Ascending aorta (tissue), 2 donors: ENCODE data around the gene MN1. TPM values are rescaled to one million over a fixed set of nuclear protein-coding genes. Genes with fewer than 3 reads are reported as not detected.

ENCODE experiments used
- DNase-seq, 2 donors: peaks; one replicate each; pipeline ENCODE4 v3.0.0-alpha.2; 2019; ENCODE audit warnings: low spot score in 2 of 2
- H3K27ac ChIP-seq, 2 donors: fragments of 200-600 bp; sonication (generic); one replicate each; pipeline ENCODE4 v1.5.1; 2016 to 2017; ENCODE audit warnings: mild to moderate bottlenecking in 1 of 2
- H3K27me3 ChIP-seq: fragments of 200-600 bp; sonication (generic); one replicate; pipeline ENCODE4 v1.5.1; 2017
- H3K36me3 ChIP-seq, 2 donors: fragments of 200-600 bp; sonication (generic); one replicate each; pipeline ENCODE4 v1.5.1; 2016
- H3K4me1 ChIP-seq, 2 donors: fragments of 200-600 bp; sonication (generic); one replicate each; pipeline ENCODE4 v1.5.1; 2016 to 2017; ENCODE audit warnings: mild to moderate bottlenecking in 1 of 2
- H3K4me3 ChIP-seq, 2 donors: fragments of 200-600 bp; sonication (generic); one replicate each; pipeline ENCODE4 v1.5.1; 2016 to 2017; ENCODE audit warnings: mild to moderate bottlenecking in 1 of 2
- H3K9me3 ChIP-seq, 2 donors: fragments of 200-600 bp; sonication (generic); one replicate each; pipeline ENCODE4 v1.5.1; 2016
- intact Hi-C: fragments of 100-400 bp; cut with DNase I; formaldehyde crosslinking; loops from one replicate; pipeline ENCODE4 v1.15.1; 2023
- total RNA-seq: library from RNA; depleted of rRNA; stranded (reverse); fragments of >200 nt; gene quantifications from one replicate; pipeline ENCODE4 v1.1.0, GENCODE V29; 2016
- TF ChIP-seq, protein P1 (sequence below), 3 experiments: fragments of 200-600 bp in 2 of 3; fragments of 450-650 bp in 1 of 3; sonication (generic) in 2 of 3; IDR thresholded peaks; one replicate each; pipeline ENCODE4 v1.5.1; 2016 to 2019; ENCODE audit warnings: antibody characterized with exemption in 3 of 3, mild to moderate bottlenecking in 1 of 3, moderate library complexity in 1 of 3

The MN1 gene
- total RNA-seq, 1 donor from 2014 or later, result 23.0 TPM

GRCh38 chr22:27754247-27754887 is 47.2 kb downstream of the MN1 start:
- Histone ChIP-seq H3K4me1 (peaks cover 19 to 62% of the 10 kb centered on the region in 2 donors), H3K27me3 (no peaks in the 10 kb centered on the region), H3K4me3 (no peak overlapping the region), H3K27ac (peak overlapping the region; percentile 86 to 88), H3K36me3 (no peaks in the 10 kb centered on the region), H3K9me3 (no peaks in the 10 kb centered on the region)
- TF ChIP-seq, protein P1, sequence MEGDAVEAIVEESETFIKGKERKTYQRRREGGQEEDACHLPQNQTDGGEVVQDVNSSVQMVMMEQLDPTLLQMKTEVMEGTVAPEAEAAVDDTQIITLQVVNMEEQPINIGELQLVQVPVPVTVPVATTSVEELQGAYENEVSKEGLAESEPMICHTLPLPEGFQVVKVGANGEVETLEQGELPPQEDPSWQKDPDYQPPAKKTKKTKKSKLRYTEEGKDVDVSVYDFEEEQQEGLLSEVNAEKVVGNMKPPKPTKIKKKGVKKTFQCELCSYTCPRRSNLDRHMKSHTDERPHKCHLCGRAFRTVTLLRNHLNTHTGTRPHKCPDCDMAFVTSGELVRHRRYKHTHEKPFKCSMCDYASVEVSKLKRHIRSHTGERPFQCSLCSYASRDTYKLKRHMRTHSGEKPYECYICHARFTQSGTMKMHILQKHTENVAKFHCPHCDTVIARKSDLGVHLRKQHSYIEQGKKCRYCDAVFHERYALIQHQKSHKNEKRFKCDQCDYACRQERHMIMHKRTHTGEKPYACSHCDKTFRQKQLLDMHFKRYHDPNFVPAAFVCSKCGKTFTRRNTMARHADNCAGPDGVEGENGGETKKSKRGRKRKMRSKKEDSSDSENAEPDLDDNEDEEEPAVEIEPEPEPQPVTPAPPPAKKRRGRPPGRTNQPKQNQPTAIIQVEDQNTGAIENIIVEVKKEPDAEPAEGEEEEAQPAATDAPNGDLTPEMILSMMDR (IDR thresholded peaks at IDR 0.05), result no peak
- intact Hi-C loops, result no loop called here
- DNase-seq, result no peak

DNA sequence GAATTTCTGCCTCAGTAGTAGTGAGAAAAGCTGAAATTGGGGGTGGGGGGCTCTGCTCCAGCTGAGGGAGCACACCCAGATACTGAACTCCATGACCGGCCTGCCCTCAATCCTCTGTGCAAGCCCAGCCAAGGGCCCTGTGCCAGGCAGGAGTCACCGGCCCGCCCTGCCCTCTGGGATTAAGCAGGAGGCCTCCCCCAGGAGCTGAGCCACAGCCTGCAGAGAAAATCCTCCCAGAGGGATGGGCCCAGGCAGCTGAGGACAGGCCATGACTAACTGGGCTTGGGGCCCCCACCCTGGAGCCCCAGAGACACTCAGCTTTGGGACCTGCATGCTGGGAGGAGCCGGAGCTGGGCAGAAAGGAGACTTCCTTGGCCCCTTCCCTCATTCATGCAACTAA is 48.8 kb downstream of the MN1 start:
- Histone ChIP-seq H3K27ac (peak overlapping the region; percentile 86 to 88), H3K4me3 (no peak overlapping the region), H3K9me3 (no peaks in the 10 kb centered on the region), H3K36me3 (no peaks in the 10 kb centered on the region), H3K27me3 (no peaks in the 10 kb centered on the region), H3K4me1 (peaks cover 26 to 72% of the 10 kb centered on the region in 2 donors)
- intact Hi-C loops, result loop anchor here (2.0 kb wide), 1 partner anchor 24 kb away; no protein-coding TSS in a partner anchor
- DNase-seq, result peak; percentile 45 to 88
- TF ChIP-seq, protein P1 (IDR thresholded peaks at IDR 0.05), result no peak

- intact Hi-C loops, result loop anchor here (2.0 kb wide), 1 partner anchor 25 kb away; no protein-coding TSS in a partner anchor
- TF ChIP-seq, protein P1 (IDR thresholded peaks at IDR 0.05), result no peak
- no peaks in the 10 kb centered on the region for H3K36me3 ChIP-seq
- no peak for DNase-seq
- peak overlapping the region; percentile 86 to 88 for H3K27ac ChIP-seq
- H3K4me1 ChIP-seq, result peaks cover 26 to 71% of the 10 kb centered on the region in 2 donors
- no peaks in the 10 kb centered on the region for H3K27me3 ChIP-seq
- no peak overlapping the region for H3K4me3 ChIP-seq
- no peaks in the 10 kb centered on the region for H3K9me3 ChIP-seq
Observed at GRCh38 chr22:27752141-27752540, 49.4 kb downstream of the MN1 start.

- Histone ChIP-seq H3K27ac (peak overlapping the region; percentile 86 to 88), H3K4me3 (no peak overlapping the region), H3K27me3 (no peaks in the 10 kb centered on the region), H3K36me3 (no peaks in the 10 kb centered on the region), H3K9me3 (no peaks in the 10 kb centered on the region), H3K4me1 (peaks cover 26 to 66% of the 10 kb centered on the region in 2 donors)
- intact Hi-C loops, result loop anchor here (2.0 kb wide), 2 partner anchors 25 to 39 kb away; no protein-coding TSS in a partner anchor
- TF ChIP-seq, protein P1 (IDR thresholded peaks at IDR 0.05), result no peak
- DNase-seq, result no peak
Observed at GRCh38 chr22:27751277-27752070, 50.1 kb downstream of the MN1 start.

DNA sequence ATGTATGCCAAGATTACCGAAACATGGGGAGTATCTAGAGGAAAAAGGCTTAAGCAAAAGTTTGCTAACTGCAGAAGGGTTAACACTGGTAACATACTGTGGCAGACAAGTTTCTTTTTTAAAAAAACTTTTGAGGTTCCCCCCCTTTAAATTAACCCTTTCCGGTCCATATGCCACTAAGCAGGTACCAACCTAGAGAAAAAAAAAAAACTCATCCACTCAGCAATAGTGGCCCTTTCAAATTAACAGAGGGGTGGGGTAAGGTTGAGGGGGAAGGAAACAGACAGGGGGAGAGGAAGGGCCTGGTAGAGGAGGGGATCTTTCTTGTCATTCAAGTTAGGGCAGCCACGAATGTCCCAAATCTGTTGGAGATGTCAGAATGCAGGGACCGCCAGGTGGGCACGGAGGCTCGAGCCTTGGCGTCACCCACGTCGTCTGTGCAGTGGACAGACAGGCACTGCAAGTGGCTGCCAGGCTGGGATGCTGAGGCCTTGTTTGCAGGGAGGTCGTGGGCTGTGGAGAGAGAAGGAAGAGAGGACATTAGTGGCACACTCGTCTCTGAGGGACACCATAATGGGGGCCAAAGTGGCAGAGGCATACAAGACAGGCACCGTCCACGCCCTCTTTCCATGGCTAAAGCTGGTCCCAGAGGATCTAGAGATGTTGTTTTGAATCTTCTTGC is 50.8 kb downstream of the MN1 start:
- TF ChIP-seq, protein P1 (IDR thresholded peaks at IDR 0.05), result no peak
- Histone ChIP-seq H3K27ac (peak overlapping the region; percentile 86 to 88), H3K36me3 (no peaks in the 10 kb centered on the region), H3K4me1 (peaks cover 26 to 62% of the 10 kb centered on the region in 2 donors), H3K9me3 (no peaks in the 10 kb centered on the region), H3K4me3 (no peak overlapping the region), H3K27me3 (no peaks in the 10 kb centered on the region)
- intact Hi-C loops, result loop anchor here (2.0 kb wide), 1 partner anchor 40 kb away; no protein-coding TSS in a partner anchor
- DNase-seq, result no peak
